Testis (tissue), 3 donors: ENCODE data around the gene MAPKBP1. TPM values are rescaled to one million over a fixed set of nuclear protein-coding genes. Genes with fewer than 3 reads are reported as not detected.

ENCODE experiments used
- DNase-seq: peaks from one replicate; pipeline ENCODE4 v3.0.0-alpha.2; 2019
- H3K27ac ChIP-seq, 2 donors: fragments of 200-600 bp; sonication (generic); one replicate each; pipeline ENCODE4 v1.5.1; 2019
- H3K27me3 ChIP-seq: fragments of 200-600 bp; sonication (generic); one replicate; pipeline ENCODE4 v1.5.1; 2019
- H3K36me3 ChIP-seq: fragments of 200-600 bp; sonication (generic); one replicate; pipeline ENCODE4 v1.5.1; 2017; ENCODE audit warnings: low read depth; ENCODE audit errors: missing control alignments
- H3K4me1 ChIP-seq: fragments of 200-600 bp; sonication (generic); one replicate; pipeline ENCODE4 v1.5.1; 2019
- H3K4me3 ChIP-seq, 2 donors: fragments of 200-600 bp; sonication (generic); one replicate each; pipeline ENCODE4 v1.5.1; 2017 to 2019
- H3K9me3 ChIP-seq: fragments of 200-600 bp; sonication (generic); one replicate; pipeline ENCODE4 v1.5.1; 2017
- POLR2A ChIP-seq: fragments of 450-650 bp; IDR thresholded peaks from one replicate; pipeline ENCODE4 v1.6.1; 2017; ENCODE audit warnings: antibody characterized with exemption, mild to moderate bottlenecking, moderate library complexity
- WGBS, 2 donors: methylation state at CpG; one replicate each; pipeline ENCODE4 v1.1.5; 2018; 5-methylcytosine and 5-hydroxymethylcytosine counted together
- intact Hi-C: fragments of 100-400 bp; cut with DNase I; formaldehyde crosslinking; loops from one replicate; pipeline ENCODE4 v1.15.1; 2023; ENCODE audit warnings: low total_unique reads
- polyA plus RNA-seq: library from polyadenylated mRNA; stranded (reverse); fragments of 350-450 nt; fragmentation: Illumina TruSeq; extraction: RNeasy Lipid Tissue Mini Kit (QIAGEN cat#74804); gene quantifications from one replicate; pipeline ENCODE4 v1.2.3, GENCODE V29; 2014; ENCODE audit warnings: low read depth, low replicate concordance; ENCODE audit not compliant: insufficient read depth
- total RNA-seq, 2 donors: library from RNA; depleted of rRNA; stranded (reverse); fragments of >200 nt; gene quantifications; one replicate each; pipeline ENCODE4 v1.2.3, GENCODE V29; 2016
- TF ChIP-seq, protein P1 (sequence below), 3 experiments: fragments of 450-650 bp in 2 of 3; fragments of 200-600 bp in 1 of 3; sonication (generic) in 1 of 3; IDR thresholded peaks; one replicate each; pipeline ENCODE4 v1.5.1; 2016 to 2019; ENCODE audit warnings: antibody characterized with exemption in 3 of 3, mild to moderate bottlenecking in 2 of 3, moderate library complexity in 1 of 3

Gene MAPKBP1
- total and polyA plus RNA-seq, 3 donors from 2014 or later = 76.2 to 159 (median 156) TPM

GRCh38 chr15:41801185-41801584 lies 26.9 kb downstream of the MAPKBP1 start:
- Histone ChIP-seq H3K36me3 (no peaks in the 10 kb centered on the region), H3K4me3 (no peak overlapping the region), H3K4me1 (peaks cover 44% of the 10 kb centered on the region), H3K27me3 (no peaks in the 10 kb centered on the region), H3K9me3 (no peaks in the 10 kb centered on the region), H3K27ac (no peak overlapping the region)
- 70 to 73% methylated on average over 3 of the region's 3 CpGs for WGBS, 2 donors
- TF ChIP-seq, protein P1, sequence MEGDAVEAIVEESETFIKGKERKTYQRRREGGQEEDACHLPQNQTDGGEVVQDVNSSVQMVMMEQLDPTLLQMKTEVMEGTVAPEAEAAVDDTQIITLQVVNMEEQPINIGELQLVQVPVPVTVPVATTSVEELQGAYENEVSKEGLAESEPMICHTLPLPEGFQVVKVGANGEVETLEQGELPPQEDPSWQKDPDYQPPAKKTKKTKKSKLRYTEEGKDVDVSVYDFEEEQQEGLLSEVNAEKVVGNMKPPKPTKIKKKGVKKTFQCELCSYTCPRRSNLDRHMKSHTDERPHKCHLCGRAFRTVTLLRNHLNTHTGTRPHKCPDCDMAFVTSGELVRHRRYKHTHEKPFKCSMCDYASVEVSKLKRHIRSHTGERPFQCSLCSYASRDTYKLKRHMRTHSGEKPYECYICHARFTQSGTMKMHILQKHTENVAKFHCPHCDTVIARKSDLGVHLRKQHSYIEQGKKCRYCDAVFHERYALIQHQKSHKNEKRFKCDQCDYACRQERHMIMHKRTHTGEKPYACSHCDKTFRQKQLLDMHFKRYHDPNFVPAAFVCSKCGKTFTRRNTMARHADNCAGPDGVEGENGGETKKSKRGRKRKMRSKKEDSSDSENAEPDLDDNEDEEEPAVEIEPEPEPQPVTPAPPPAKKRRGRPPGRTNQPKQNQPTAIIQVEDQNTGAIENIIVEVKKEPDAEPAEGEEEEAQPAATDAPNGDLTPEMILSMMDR (IDR thresholded peaks at IDR 0.05) = no peak
- TF ChIP-seq POLR2A = no peak
- intact Hi-C loops = no loop called here
- no peak for DNase-seq

DNA sequence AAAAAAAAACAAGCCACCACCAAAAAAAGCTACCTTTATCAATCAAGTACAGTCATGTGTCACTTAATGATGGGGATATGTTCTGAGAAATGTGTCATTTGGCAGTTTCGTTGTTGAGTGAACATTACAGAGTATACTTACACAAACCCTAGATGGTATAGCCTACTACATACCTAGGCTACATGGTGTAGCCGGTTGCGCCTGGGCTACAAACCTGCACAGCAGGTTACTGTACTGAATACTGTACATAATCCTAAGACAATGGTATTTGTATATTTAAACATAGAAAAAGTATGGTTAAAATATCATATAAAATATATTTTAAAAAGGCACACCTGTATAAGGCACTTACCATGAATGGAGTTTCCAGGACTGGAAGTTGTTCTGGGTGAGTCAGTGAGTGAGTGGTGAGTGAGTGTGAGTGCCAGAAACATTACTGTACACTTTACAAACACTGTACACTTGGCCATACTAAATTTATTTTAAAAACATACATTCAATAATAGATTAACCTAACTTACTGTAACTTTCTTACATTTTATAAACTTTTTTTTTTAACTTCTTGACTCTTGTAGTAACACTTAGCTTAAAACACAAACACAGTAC lies 27.7 kb downstream of the MAPKBP1 start:
- Histone ChIP-seq H3K4me1 (peaks cover 44% of the 10 kb centered on the region), H3K27me3 (no peaks in the 10 kb centered on the region)

DNA sequence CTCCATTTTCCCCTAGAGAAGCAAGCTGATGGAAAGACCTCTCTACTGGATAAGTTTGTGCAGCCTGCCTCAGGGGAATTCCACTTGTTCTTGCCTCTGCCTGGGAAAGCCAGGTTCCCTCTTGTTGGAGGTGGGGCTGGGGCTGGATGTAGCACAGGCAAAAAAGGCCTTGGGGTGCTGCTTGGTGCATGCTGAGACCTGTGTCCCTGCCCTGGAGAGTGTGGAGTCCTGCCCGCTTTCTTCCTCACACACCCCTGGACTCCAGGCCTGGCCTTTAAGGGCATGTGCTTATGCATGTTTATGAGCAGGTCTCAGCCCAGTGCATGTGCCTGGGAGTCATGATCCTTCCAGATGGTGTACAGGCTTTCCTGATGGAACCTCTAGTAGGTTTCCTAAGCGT lies 30.1 kb downstream of the MAPKBP1 start:
- peaks cover 33% of the 10 kb centered on the region for H3K4me1 ChIP-seq
- TF ChIP-seq, protein P1 (IDR thresholded peaks at IDR 0.05) = no peak
- no peak for TF ChIP-seq POLR2A
- no peak overlapping the region for H3K4me3 ChIP-seq
- no peaks in the 10 kb centered on the region for H3K27me3 ChIP-seq
- no peaks in the 10 kb centered on the region for H3K36me3 ChIP-seq
- H3K9me3 ChIP-seq = no peaks in the 10 kb centered on the region
- 77 to 96% methylated on average over 2 of the region's 2 CpGs for WGBS, 2 donors
- H3K27ac ChIP-seq = peak overlapping the region in 1 of 2 donors; percentile 33
- DNase-seq = no peak
- intact Hi-C loops = no loop called here

More for the DNA sequence above, 27.7 kb downstream of the MAPKBP1 start:
- no peak overlapping the region for H3K27ac ChIP-seq
- 93 to 94% methylated on average over 3 of the region's 3 CpGs for WGBS, 2 donors
- intact Hi-C loops = no loop called here
- DNase-seq = no peak
- no peaks in the 10 kb centered on the region for H3K9me3 ChIP-seq
- no peak overlapping the region for H3K4me3 ChIP-seq
- TF ChIP-seq, protein P1 (IDR thresholded peaks at IDR 0.05) = no peak
- no peak for TF ChIP-seq POLR2A
- H3K36me3 ChIP-seq = no peaks in the 10 kb centered on the region

GRCh38 chr15:41804916-41805666 lies 30.8 kb downstream of the MAPKBP1 start:
- TF ChIP-seq, protein P1 (IDR thresholded peaks at IDR 0.05) = no peak
- no peak for TF ChIP-seq POLR2A
- Histone ChIP-seq H3K4me3 (no peak overlapping the region), H3K36me3 (no peaks in the 10 kb centered on the region), H3K27ac (peak overlapping the region; percentile 19 to 33), H3K9me3 (no peaks in the 10 kb centered on the region), H3K4me1 (peaks cover 26% of the 10 kb centered on the region), H3K27me3 (no peaks in the 10 kb centered on the region)
- WGBS, 2 donors = 69 to 72% methylated on average over 7 of the region's 8 CpGs
- intact Hi-C loops = no loop called here
- no peak for DNase-seq
